ENCODE data around the gene GALNT18. TPM values are rescaled to one million over a fixed set of nuclear protein-coding genes. Genes with fewer than 3 reads are reported as not detected.

The GALNT18 gene
- total and polyA plus RNA-seq, 7 experiments from 2014 or later, result 0.15 to 1.7 (median 0.20) TPM; not detected in 4

- Mint-ChIP-seq H3K27ac (no peak overlapping the region), H3K4me1 (no peaks in the 10 kb centered on the region), H3K36me3 (peaks cover 0 to 7% (median 0%) of the 10 kb centered on the region in 5 donors), H3K4me3 (no peak overlapping the region), H3K9me3 (peaks cover 0 to 20% (median 4%) of the 10 kb centered on the region in 11 donors), H3K27me3 (peaks cover 5 to 20% (median 16%) of the 10 kb centered on the region in 5 donors)
- ChIA-PET POLR2A (interaction anchor here (0.6 kb wide), 1 partner anchor 29 kb away, joined by 3 read pairs; no protein-coding TSS in a partner anchor), CTCF (no interaction called here)
- H3K4me1 ChIP-seq (ENCODE audit: control insufficient read depth in 2 of 2, insufficient read depth in 2 of 2, low read length in 2 of 2), result no peaks in the 10 kb centered on the region
- no peak overlapping the region for H3K4me3 ChIP-seq (ENCODE audit: low read length)
- H3K27me3 ChIP-seq (ENCODE audit: control insufficient read depth in 2 of 2, insufficient read depth in 2 of 2, low read length in 2 of 2), result no peaks in the 10 kb centered on the region
- H3K27ac ChIP-seq (ENCODE audit: low read depth, low read length), result no peak overlapping the region
- intact Hi-C loops (cut with micrococcal nuclease), result no loop called here
- ATAC-seq (no peak), DNase-seq (no peak)
- no peaks in the 10 kb centered on the region for H3K36me3 ChIP-seq (ENCODE audit: control insufficient read depth in 2 of 3, insufficient read depth in 3 of 3, low read length in 3 of 3)
- no peaks in the 10 kb centered on the region for H3K9me3 ChIP-seq (ENCODE audit: control insufficient read depth in 2 of 3, low read length in 3 of 3)
These were observed 21.5 kb downstream of the GALNT18 start for GRCh38 chr11:11600288-11600687.

GRCh38 chr11:11598243-11598642, 23.6 kb downstream of the GALNT18 start:
- H3K36me3 ChIP-seq (ENCODE audit: control insufficient read depth in 2 of 3, insufficient read depth in 3 of 3, low read length in 3 of 3), result no peaks in the 10 kb centered on the region
- Mint-ChIP-seq H3K4me3 (no peak overlapping the region), H3K27ac (no peak overlapping the region), H3K27me3 (peaks cover 0 to 20% (median 12%) of the 10 kb centered on the region in 5 donors), H3K9me3 (peaks cover 0 to 20% (median 4%) of the 10 kb centered on the region in 11 donors), H3K36me3 (peaks cover 0 to 7% (median 0%) of the 10 kb centered on the region in 5 donors), H3K4me1 (no peaks in the 10 kb centered on the region)
- DNase-seq (no peak), ATAC-seq (no peak)
- H3K4me1 ChIP-seq (ENCODE audit: control insufficient read depth in 2 of 2, insufficient read depth in 2 of 2, low read length in 2 of 2), result no peaks in the 10 kb centered on the region
- no peaks in the 10 kb centered on the region for H3K27me3 ChIP-seq (ENCODE audit: control insufficient read depth in 2 of 2, insufficient read depth in 2 of 2, low read length in 2 of 2)
- H3K4me3 ChIP-seq (ENCODE audit: low read length), result no peak overlapping the region
- POLR2A ChIA-PET, result no interaction called here
- no peak overlapping the region for H3K27ac ChIP-seq (ENCODE audit: low read depth, low read length)
- intact Hi-C loops (cut with micrococcal nuclease), result no loop called here
- CTCF ChIA-PET, result no interaction called here
- no peaks in the 10 kb centered on the region for H3K9me3 ChIP-seq (ENCODE audit: control insufficient read depth in 2 of 3, low read length in 3 of 3)

- Mint-ChIP-seq H3K9me3 (no peaks in the 10 kb centered on the region), H3K4me3 (no peak overlapping the region), H3K27me3 (peaks cover 0 to 6% (median 4%) of the 10 kb centered on the region in 5 donors), H3K36me3 (no peaks in the 10 kb centered on the region), H3K4me1 (no peaks in the 10 kb centered on the region), H3K27ac (no peak overlapping the region)
- CTCF ChIA-PET, result no interaction called here
- H3K4me1 ChIP-seq (ENCODE audit: control insufficient read depth in 2 of 2, insufficient read depth in 2 of 2, low read length in 2 of 2), result no peaks in the 10 kb centered on the region
- intact Hi-C loops (cut with micrococcal nuclease), result no loop called here
- no peaks in the 10 kb centered on the region for H3K9me3 ChIP-seq (ENCODE audit: control insufficient read depth in 2 of 3, low read length in 3 of 3)
- POLR2A ChIA-PET, result no interaction called here
- no peak for DNase-seq
- no peak for ATAC-seq
- no peaks in the 10 kb centered on the region for H3K36me3 ChIP-seq (ENCODE audit: control insufficient read depth in 2 of 3, insufficient read depth in 3 of 3, low read length in 3 of 3)
- H3K4me3 ChIP-seq (ENCODE audit: low read length), result no peak overlapping the region
- no peak overlapping the region for H3K27ac ChIP-seq (ENCODE audit: low read depth, low read length)
- H3K27me3 ChIP-seq (ENCODE audit: control insufficient read depth in 2 of 2, insufficient read depth in 2 of 2, low read length in 2 of 2), result no peaks in the 10 kb centered on the region
These were observed 27.6 kb downstream of the GALNT18 start for GRCh38 chr11:11594162-11594561.

- POLR2A ChIA-PET, result no interaction called here
- H3K27me3 Mint-ChIP-seq, result no peaks in the 10 kb centered on the region
- no peaks in the 10 kb centered on the region for H3K36me3 Mint-ChIP-seq
These were observed 29.6 kb downstream of the GALNT18 start for GRCh38 chr11:11592146-11592684.

GRCh38 chr11:11589437-11589836, 32.4 kb downstream of the GALNT18 start:
- Histone ChIP-seq H3K9me3 (ENCODE audit: control insufficient read depth in 2 of 3, low read length in 3 of 3) (no peaks in the 10 kb centered on the region), H3K4me1 (ENCODE audit: control insufficient read depth in 2 of 2, insufficient read depth in 2 of 2, low read length in 2 of 2) (no peaks in the 10 kb centered on the region), H3K4me3 (ENCODE audit: low read length) (no peak overlapping the region), H3K27me3 (ENCODE audit: control insufficient read depth in 2 of 2, insufficient read depth in 2 of 2, low read length in 2 of 2) (no peaks in the 10 kb centered on the region), H3K27ac (ENCODE audit: low read depth, low read length) (no peak overlapping the region), H3K36me3 (ENCODE audit: control insufficient read depth in 2 of 3, insufficient read depth in 3 of 3, low read length in 3 of 3) (no peaks in the 10 kb centered on the region)
- intact Hi-C loops (cut with micrococcal nuclease), result no loop called here
- Mint-ChIP-seq H3K27ac (no peak overlapping the region), H3K4me3 (no peak overlapping the region), H3K4me1 (no peaks in the 10 kb centered on the region), H3K27me3 (no peaks in the 10 kb centered on the region), H3K36me3 (no peaks in the 10 kb centered on the region), H3K9me3 (peaks cover 0 to 3% (median 0%) of the 10 kb centered on the region in 11 donors)
- DNase-seq (no peak), ATAC-seq (no peak)
- POLR2A ChIA-PET, result no interaction called here
- CTCF ChIA-PET, result no interaction called here

More at GRCh38 chr11:11592146-11592684, 29.6 kb downstream of the GALNT18 start:
- Histone ChIP-seq H3K4me3 (ENCODE audit: low read length) (no peak overlapping the region), H3K27ac (ENCODE audit: low read depth, low read length) (no peak overlapping the region), H3K9me3 (ENCODE audit: control insufficient read depth in 2 of 3, low read length in 3 of 3) (no peaks in the 10 kb centered on the region), H3K27me3 (ENCODE audit: control insufficient read depth in 2 of 2, insufficient read depth in 2 of 2, low read length in 2 of 2) (no peaks in the 10 kb centered on the region), H3K4me1 (ENCODE audit: control insufficient read depth in 2 of 2, insufficient read depth in 2 of 2, low read length in 2 of 2) (no peaks in the 10 kb centered on the region), H3K36me3 (ENCODE audit: control insufficient read depth in 2 of 3, insufficient read depth in 3 of 3, low read length in 3 of 3) (no peaks in the 10 kb centered on the region)
- H3K4me1 Mint-ChIP-seq, result no peaks in the 10 kb centered on the region
- DNase-seq (no peak), ATAC-seq (no peak)
- H3K4me3 Mint-ChIP-seq, result no peak overlapping the region
- no peak overlapping the region for H3K27ac Mint-ChIP-seq
- CTCF ChIA-PET, result interaction anchor here (0.5 kb wide), 1 partner anchor 23 kb away, joined by 4 read pairs; no protein-coding TSS in a partner anchor
- peaks cover 0 to 3% (median 0%) of the 10 kb centered on the region in 11 donors for H3K9me3 Mint-ChIP-seq
- intact Hi-C loops (cut with micrococcal nuclease), result no loop called here

GRCh38 chr11:11588891-11589290, 32.9 kb downstream of the GALNT18 start:
- no peaks in the 10 kb centered on the region for H3K36me3 Mint-ChIP-seq
- peaks cover 0 to 3% (median 0%) of the 10 kb centered on the region in 11 donors for H3K9me3 Mint-ChIP-seq
- ATAC-seq, result no peak
- no peaks in the 10 kb centered on the region for H3K27me3 ChIP-seq (ENCODE audit: control insufficient read depth in 2 of 2, insufficient read depth in 2 of 2, low read length in 2 of 2)
- no peaks in the 10 kb centered on the region for H3K4me1 ChIP-seq (ENCODE audit: control insufficient read depth in 2 of 2, insufficient read depth in 2 of 2, low read length in 2 of 2)
- CTCF ChIA-PET, result no interaction called here
- H3K36me3 ChIP-seq (ENCODE audit: control insufficient read depth in 2 of 3, insufficient read depth in 3 of 3, low read length in 3 of 3), result no peaks in the 10 kb centered on the region
- intact Hi-C loops (cut with micrococcal nuclease), result no loop called here
- no peak for DNase-seq
- H3K4me3 ChIP-seq (ENCODE audit: low read length), result no peak overlapping the region
- no peak overlapping the region for H3K27ac Mint-ChIP-seq
- H3K9me3 ChIP-seq (ENCODE audit: control insufficient read depth in 2 of 3, low read length in 3 of 3), result no peaks in the 10 kb centered on the region
- H3K4me1 Mint-ChIP-seq, result no peaks in the 10 kb centered on the region
- POLR2A ChIA-PET, result no interaction called here
- H3K27me3 Mint-ChIP-seq, result peaks cover 0 to 2% (median 0%) of the 10 kb centered on the region in 5 donors
- H3K4me3 Mint-ChIP-seq, result no peak overlapping the region
- no peak overlapping the region for H3K27ac ChIP-seq (ENCODE audit: low read depth, low read length)

GRCh38 chr11:11588243-11588642, 33.6 kb downstream of the GALNT18 start:
- Mint-ChIP-seq H3K27ac (no peak overlapping the region), H3K4me1 (no peaks in the 10 kb centered on the region), H3K9me3 (peaks cover 0 to 3% (median 0%) of the 10 kb centered on the region in 11 donors), H3K27me3 (peaks cover 0 to 5% (median 0%) of the 10 kb centered on the region in 5 donors), H3K36me3 (no peaks in the 10 kb centered on the region), H3K4me3 (no peak overlapping the region)
- Histone ChIP-seq H3K4me3 (ENCODE audit: low read length) (no peak overlapping the region), H3K4me1 (ENCODE audit: control insufficient read depth in 2 of 2, insufficient read depth in 2 of 2, low read length in 2 of 2) (no peaks in the 10 kb centered on the region), H3K27me3 (ENCODE audit: control insufficient read depth in 2 of 2, insufficient read depth in 2 of 2, low read length in 2 of 2) (no peaks in the 10 kb centered on the region), H3K27ac (ENCODE audit: low read depth, low read length) (no peak overlapping the region), H3K36me3 (ENCODE audit: control insufficient read depth in 2 of 3, insufficient read depth in 3 of 3, low read length in 3 of 3) (no peaks in the 10 kb centered on the region), H3K9me3 (ENCODE audit: control insufficient read depth in 2 of 3, low read length in 3 of 3) (no peaks in the 10 kb centered on the region)
- no peak for ATAC-seq
- no peak for DNase-seq
- intact Hi-C loops (cut with micrococcal nuclease), result no loop called here
- ChIA-PET POLR2A (no interaction called here), CTCF (no interaction called here)

All from naive thymus-derived CD4-positive, alpha-beta T cell (primary cell).